ENCODE data around the gene ADAMTSL4. TPM values are rescaled to one million over a fixed set of nuclear protein-coding genes. Genes with fewer than 3 reads are reported as not detected.

Gene ADAMTSL4
- total RNA-seq, 1 experiment from 2014 or later: not detected

DNA sequence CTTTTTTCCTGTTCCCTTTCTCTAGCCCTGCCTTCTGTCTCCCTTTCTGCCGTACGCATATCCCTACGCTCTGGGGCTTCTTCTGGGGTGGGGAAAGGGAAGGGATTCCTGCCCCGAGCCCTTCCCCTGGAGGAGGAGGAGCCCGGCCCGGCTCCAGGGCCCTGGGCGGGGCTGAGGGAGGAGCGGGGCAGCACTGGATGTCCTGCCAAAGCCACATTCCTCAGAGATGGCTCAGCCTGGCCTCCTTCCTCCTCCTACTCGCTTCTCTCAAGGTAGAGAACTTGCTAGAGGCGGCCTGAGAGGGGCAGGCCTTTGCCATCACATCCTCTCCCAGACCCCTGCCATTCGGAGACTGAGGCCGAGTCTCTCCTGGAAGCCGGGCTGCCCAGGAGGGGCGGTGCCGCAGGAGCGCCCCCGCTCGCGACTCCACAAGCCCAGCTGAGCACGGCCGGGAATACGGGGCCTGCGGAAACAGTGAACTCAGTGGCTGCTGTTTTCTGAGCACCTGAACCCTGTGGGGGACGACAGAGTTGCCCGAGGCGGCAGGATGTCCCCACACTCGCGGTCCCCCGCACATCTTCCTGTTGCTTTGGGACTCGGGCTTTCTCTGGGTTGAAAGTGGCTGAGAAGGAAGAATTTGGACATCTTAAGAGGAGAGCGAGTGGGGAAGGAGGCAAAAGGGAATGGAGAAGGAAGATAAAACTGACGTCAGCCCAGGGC, 12.2 kb downstream of the ADAMTSL4 start:
- peak; percentile 95 for DNase-seq (ENCODE audit: low spot score)
- no peaks in the 10 kb centered on the region for H3K9me3 ChIP-seq (ENCODE audit: low read depth, low read length, poor library complexity, severe bottlenecking)
- no TSS peak for BruUV-seq (replicated peaks)
- intact Hi-C loops (cut with micrococcal nuclease; ENCODE audit: unreplicated experiment): loop anchor here (5.0 to 10.0 kb wide), 3 partner anchors 61 to 413 kb away; partner anchors contain the start of genes CERS2 and CTSK
- H3K27me3 ChIP-seq (replicated peaks; ENCODE audit: insufficient read depth, low read depth, low read length, poor library complexity): no peaks in the 10 kb centered on the region
- no peaks in the 10 kb centered on the region for H3K36me3 ChIP-seq (ENCODE audit: insufficient read depth, low read length, poor library complexity, severe bottlenecking)
- no peak for TF ChIP-seq EZH2 (IDR thresholded peaks at IDR 0.05; ENCODE audit: borderline replicate concordance, low read depth, low read length, poor library complexity, severe bottlenecking)
- TF ChIP-seq, protein P1, sequence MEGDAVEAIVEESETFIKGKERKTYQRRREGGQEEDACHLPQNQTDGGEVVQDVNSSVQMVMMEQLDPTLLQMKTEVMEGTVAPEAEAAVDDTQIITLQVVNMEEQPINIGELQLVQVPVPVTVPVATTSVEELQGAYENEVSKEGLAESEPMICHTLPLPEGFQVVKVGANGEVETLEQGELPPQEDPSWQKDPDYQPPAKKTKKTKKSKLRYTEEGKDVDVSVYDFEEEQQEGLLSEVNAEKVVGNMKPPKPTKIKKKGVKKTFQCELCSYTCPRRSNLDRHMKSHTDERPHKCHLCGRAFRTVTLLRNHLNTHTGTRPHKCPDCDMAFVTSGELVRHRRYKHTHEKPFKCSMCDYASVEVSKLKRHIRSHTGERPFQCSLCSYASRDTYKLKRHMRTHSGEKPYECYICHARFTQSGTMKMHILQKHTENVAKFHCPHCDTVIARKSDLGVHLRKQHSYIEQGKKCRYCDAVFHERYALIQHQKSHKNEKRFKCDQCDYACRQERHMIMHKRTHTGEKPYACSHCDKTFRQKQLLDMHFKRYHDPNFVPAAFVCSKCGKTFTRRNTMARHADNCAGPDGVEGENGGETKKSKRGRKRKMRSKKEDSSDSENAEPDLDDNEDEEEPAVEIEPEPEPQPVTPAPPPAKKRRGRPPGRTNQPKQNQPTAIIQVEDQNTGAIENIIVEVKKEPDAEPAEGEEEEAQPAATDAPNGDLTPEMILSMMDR (conservative IDR thresholded peaks at IDR 0.05; ENCODE audit: low read depth, low read length): 0 out of 2 replicates have a peak, but pooled peaks have one; percentile 7
- H3K4me3 ChIP-seq (ENCODE audit: low read depth, low read length, poor library complexity, severe bottlenecking): peak overlapping the region; percentile 53
- H3K4me1 ChIP-seq (ENCODE audit: insufficient read depth, low read length, poor library complexity, severe bottlenecking): peaks cover 29% of the 10 kb centered on the region
- POLR2A ChIA-PET (ENCODE audit: low non-redundant PET): interaction anchor here (0.6 to 1.0 kb wide), 2 partner anchors 10 to 45 kb away, joined by 6 to 9 read pairs; no protein-coding TSS in a partner anchor
- peak overlapping the region; percentile 84 for H3K27ac ChIP-seq (ENCODE audit: low read depth, low read length, poor library complexity, severe bottlenecking)
- CTCF ChIA-PET: interaction anchor here (0.6 to 2.4 kb wide), 11 partner anchors 10 to 418 kb away, joined by 3 to 13 read pairs (median 4); partner anchors contain the start of gene ENSA

DNA sequence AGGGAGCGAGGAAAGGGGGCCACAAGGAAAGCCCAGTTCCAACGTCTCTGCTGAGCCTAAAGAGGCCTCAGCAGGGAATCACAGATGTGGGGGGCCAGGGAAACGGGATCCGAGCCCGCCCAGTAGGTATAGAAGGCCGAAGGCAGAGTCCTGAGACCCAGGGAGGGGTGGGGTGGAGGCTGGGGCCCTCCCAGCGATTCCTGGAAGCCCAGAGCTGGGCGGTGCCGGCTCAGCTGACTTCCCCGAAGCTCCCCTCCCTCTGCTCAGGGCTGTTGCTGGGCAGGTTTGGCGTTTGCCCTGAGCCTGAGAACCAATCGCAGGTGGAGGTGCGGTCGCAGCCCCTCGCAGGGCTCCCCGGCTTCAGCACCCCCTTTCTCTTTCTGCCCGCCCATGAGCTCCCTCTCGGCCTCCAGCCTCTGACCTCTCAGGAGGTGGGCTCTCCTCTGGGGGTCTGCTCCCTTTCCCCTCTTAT, 12.8 kb downstream of the ADAMTSL4 start:
- DNase-seq (ENCODE audit: low spot score): peak; percentile 77
- H3K36me3 ChIP-seq (ENCODE audit: insufficient read depth, low read length, poor library complexity, severe bottlenecking): no peaks in the 10 kb centered on the region
- intact Hi-C loops (cut with micrococcal nuclease; ENCODE audit: unreplicated experiment): loop anchor here (5.0 to 10.0 kb wide), 3 partner anchors 60 to 413 kb away; partner anchors contain the start of genes CERS2 and CTSK
- peak overlapping the region; percentile 53 for H3K4me3 ChIP-seq (ENCODE audit: low read depth, low read length, poor library complexity, severe bottlenecking)
- POLR2A ChIA-PET (ENCODE audit: low non-redundant PET): no interaction called here
- no TSS peak for BruUV-seq (replicated peaks)
- H3K27ac ChIP-seq (ENCODE audit: low read depth, low read length, poor library complexity, severe bottlenecking): peak overlapping the region; percentile 84
- TF ChIP-seq, protein P1 (conservative IDR thresholded peaks at IDR 0.05; ENCODE audit: low read depth, low read length): no peak
- no peak for TF ChIP-seq EZH2 (IDR thresholded peaks at IDR 0.05; ENCODE audit: borderline replicate concordance, low read depth, low read length, poor library complexity, severe bottlenecking)
- CTCF ChIA-PET: interaction anchor here (0.6 to 1.2 kb wide), 2 partner anchors 22 to 360 kb away, joined by 4 read pairs; no protein-coding TSS in a partner anchor
- peaks cover 29% of the 10 kb centered on the region for H3K4me1 ChIP-seq (ENCODE audit: insufficient read depth, low read length, poor library complexity, severe bottlenecking)
- no peaks in the 10 kb centered on the region for H3K9me3 ChIP-seq (ENCODE audit: low read depth, low read length, poor library complexity, severe bottlenecking)
- no peaks in the 10 kb centered on the region for H3K27me3 ChIP-seq (replicated peaks; ENCODE audit: insufficient read depth, low read depth, low read length, poor library complexity)

- no peaks in the 10 kb centered on the region for H3K36me3 ChIP-seq (ENCODE audit: insufficient read depth, low read length, poor library complexity, severe bottlenecking)
- peaks cover 33% of the 10 kb centered on the region for H3K4me1 ChIP-seq (ENCODE audit: insufficient read depth, low read length, poor library complexity, severe bottlenecking)
- no TSS peak for BruUV-seq (replicated peaks)
- H3K4me3 ChIP-seq (ENCODE audit: low read depth, low read length, poor library complexity, severe bottlenecking): peak overlapping the region; percentile 53
- CTCF ChIA-PET: interaction anchor here (0.6 kb wide), 1 partner anchor 21 kb away, joined by 4 read pairs; no protein-coding TSS in a partner anchor
- peak overlapping the region; percentile 84 for H3K27ac ChIP-seq (ENCODE audit: low read depth, low read length, poor library complexity, severe bottlenecking)
- intact Hi-C loops (cut with micrococcal nuclease; ENCODE audit: unreplicated experiment): loop anchor here (5.0 to 10.0 kb wide), 3 partner anchors 60 to 412 kb away; partner anchors contain the start of genes CERS2 and CTSK
- POLR2A ChIA-PET (ENCODE audit: low non-redundant PET): interaction anchor here (0.5 kb wide), 1 partner anchor 310 kb away, joined by 5 read pairs; no protein-coding TSS in a partner anchor
- no peaks in the 10 kb centered on the region for H3K27me3 ChIP-seq (replicated peaks; ENCODE audit: insufficient read depth, low read depth, low read length, poor library complexity)
- no peak for TF ChIP-seq EZH2 (IDR thresholded peaks at IDR 0.05; ENCODE audit: borderline replicate concordance, low read depth, low read length, poor library complexity, severe bottlenecking)
- TF ChIP-seq, protein P1 (conservative IDR thresholded peaks at IDR 0.05; ENCODE audit: low read depth, low read length): no peak
- no peak for DNase-seq (ENCODE audit: low spot score)
- H3K9me3 ChIP-seq (ENCODE audit: low read depth, low read length, poor library complexity, severe bottlenecking): no peaks in the 10 kb centered on the region
Measured at GRCh38 chr1:150562446-150563339, 13.5 kb downstream of the ADAMTSL4 start.

Data from A673 (cell line).